LNCaP clone FGC (cell line): ENCODE data around the gene ANKH.

ENCODE experiments used
- DNase-seq: peaks from one replicate; pipeline ENCODE4 v3.0.0-alpha.2; 2011; ENCODE audit warnings: low read depth
- H3K4me3 ChIP-seq: 2 replicates; pipeline ENCODE4 v1.5.1; 2011; ENCODE audit warnings: mild to moderate bottlenecking, low read depth, low read length, control low read depth
- TF ChIP-seq, protein P1 (sequence below): IDR thresholded peaks from 2 replicates; pipeline ENCODE4 v1.5.1; 2012; ENCODE audit warnings: mild to moderate bottlenecking; ENCODE audit not compliant: control insufficient read depth, insufficient read depth; ENCODE audit errors: extremely low read depth

ANKH gene

GRCh38 chr5:14752497-14753071 lies 119.0 kb downstream of the ANKH start:
- no peak for DNase-seq
- H3K4me3 ChIP-seq = no peak overlapping the region
- TF ChIP-seq, protein P1, sequence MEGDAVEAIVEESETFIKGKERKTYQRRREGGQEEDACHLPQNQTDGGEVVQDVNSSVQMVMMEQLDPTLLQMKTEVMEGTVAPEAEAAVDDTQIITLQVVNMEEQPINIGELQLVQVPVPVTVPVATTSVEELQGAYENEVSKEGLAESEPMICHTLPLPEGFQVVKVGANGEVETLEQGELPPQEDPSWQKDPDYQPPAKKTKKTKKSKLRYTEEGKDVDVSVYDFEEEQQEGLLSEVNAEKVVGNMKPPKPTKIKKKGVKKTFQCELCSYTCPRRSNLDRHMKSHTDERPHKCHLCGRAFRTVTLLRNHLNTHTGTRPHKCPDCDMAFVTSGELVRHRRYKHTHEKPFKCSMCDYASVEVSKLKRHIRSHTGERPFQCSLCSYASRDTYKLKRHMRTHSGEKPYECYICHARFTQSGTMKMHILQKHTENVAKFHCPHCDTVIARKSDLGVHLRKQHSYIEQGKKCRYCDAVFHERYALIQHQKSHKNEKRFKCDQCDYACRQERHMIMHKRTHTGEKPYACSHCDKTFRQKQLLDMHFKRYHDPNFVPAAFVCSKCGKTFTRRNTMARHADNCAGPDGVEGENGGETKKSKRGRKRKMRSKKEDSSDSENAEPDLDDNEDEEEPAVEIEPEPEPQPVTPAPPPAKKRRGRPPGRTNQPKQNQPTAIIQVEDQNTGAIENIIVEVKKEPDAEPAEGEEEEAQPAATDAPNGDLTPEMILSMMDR = no peak

DNA sequence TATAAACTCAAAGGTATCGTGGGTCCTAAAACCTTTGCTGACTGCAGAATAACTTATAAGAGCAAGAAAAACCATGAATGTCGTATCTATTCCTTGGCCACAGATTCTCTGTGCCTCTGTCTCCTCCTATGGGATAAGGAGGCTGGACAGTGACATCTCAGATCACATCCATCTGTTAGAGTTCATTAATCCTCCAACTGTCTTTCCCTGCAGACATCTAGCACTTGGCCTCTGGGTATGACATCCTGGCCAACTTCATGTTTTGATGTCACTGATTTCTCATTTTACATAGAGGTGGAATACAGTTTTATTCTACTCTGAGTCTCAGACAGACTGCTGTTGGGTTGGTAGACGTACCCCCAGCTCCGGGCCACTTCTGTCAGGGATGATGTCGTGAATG lies 120.9 kb downstream of the ANKH start:
- TF ChIP-seq, protein P1 = no peak
- DNase-seq = no peak
- no peak overlapping the region for H3K4me3 ChIP-seq

DNA sequence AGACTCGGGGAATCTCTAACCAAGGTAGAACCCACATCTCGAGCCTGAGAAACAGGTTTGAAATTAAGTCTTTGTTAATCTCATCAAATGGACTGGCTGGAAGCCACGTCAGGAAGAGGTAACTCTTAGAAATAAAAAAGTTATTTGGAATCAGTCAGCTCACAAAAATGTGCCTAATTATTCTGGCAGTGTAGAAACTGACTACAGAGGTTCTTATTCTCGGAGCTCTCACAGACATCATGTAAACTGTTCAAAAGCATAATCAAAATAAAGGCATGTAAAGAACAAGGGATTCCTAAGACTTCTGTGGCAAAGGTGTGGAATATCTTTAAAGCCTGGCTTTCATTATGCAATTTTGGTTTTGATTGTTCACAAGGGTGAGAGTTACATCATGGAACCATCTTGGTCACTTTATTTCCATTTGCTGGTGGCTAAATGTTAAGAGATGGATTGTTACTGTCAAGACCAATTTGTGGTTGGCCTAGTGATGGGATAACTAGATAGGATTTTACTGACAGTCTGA lies 121.9 kb downstream of the ANKH start:
- H3K4me3 ChIP-seq = no peak overlapping the region
- DNase-seq = no peak
- TF ChIP-seq, protein P1 = no peak

DNA sequence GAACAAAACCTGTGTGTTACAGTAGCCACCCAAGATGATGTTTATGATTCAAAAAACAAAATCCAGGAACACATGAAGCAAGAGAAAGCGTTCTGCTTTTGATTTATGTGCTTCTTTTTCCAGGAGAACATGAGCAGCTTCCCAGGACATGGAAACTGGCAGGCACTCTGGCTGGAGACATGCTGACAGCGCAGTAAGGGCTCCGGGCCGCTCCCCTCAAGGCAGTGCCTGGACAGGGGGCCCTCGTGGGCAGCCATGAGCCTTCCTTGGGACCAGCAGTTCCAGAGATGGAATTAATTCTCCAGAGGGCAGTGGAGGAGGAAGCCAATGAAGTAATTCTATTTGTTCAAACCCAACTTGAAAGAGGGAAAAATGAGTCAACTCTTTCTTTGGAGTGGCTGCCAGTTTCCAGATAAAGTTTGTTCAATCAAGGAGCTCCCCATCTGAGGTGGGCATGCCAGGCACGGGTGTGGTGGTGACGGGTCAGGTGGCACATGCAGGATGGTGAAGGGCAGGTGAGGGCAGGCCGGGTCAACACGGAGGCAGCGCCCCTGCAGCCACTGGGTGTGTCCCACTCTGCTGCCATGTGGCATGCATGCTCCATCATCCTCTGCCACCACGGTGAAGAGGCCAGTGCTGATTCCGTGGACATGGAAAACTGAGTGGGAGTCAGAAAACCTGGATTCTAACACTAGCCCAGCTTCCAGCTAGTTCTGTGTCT lies 123.2 kb downstream of the ANKH start:
- no peak for DNase-seq
- TF ChIP-seq, protein P1 = no peak
- no peak overlapping the region for H3K4me3 ChIP-seq

DNA sequence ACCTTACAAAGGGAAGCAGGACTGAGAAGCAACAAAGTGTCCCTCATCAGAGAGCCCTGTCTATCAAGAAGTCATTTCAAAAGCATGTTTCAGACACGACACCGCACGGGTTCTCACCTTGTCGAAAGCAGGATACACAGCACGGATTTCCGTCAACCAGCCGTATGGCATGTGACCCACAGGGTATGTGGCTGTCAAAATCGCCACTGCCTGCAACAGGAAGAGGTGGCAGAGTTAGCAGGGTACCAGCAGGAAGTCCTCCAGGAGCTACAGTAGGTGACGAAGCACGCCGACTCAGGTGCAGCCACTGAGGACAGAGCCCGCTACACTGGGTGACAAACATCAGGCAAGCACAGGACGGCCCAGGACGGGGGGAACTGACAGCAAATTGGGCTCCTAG lies 125.8 kb downstream of the ANKH start:
- TF ChIP-seq, protein P1 = no peak
- H3K4me3 ChIP-seq = no peak overlapping the region

DNA sequence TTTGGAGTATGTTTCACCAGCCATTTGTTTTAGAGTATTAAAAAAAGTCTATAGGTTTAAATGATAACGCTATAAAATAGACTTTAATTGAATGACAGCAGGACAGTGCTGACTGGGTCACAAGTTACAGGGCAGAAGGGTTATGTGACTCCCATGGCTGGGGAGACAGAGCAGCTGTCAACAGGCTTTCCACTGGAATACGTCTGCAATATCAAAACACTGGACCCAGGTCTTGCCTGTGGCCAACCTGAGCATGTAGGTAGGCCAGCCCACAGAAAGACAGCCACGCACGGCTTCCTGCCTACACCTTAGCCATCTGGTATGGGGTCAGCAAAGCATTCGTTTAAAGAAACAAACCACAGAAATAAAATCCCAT lies 126.4 kb downstream of the ANKH start:
- TF ChIP-seq, protein P1 = no peak
- H3K4me3 ChIP-seq = no peak overlapping the region

More for the DNA sequence above, 125.8 kb downstream of the ANKH start:
- DNase-seq = no peak

More for the DNA sequence above, 126.4 kb downstream of the ANKH start:
- DNase-seq = no peak
